GM23338 (cell line): ENCODE results near the gene FAM241A.

Experiments used
- EZH2 ChIP-seq: fragments of 200-600 bp; sonication (generic); IDR thresholded peaks from one replicate; pipeline ENCODE4 v1.8.0; 2017; ENCODE audit warnings: antibody characterized with exemption, mild to moderate bottlenecking, low read depth; ENCODE audit not compliant: unreplicated experiment
- EZH2phosphoT487 ChIP-seq: fragments of 200-600 bp; sonication (generic); IDR thresholded peaks from one replicate; pipeline ENCODE4 v1.8.1; 2018; ENCODE audit warnings: antibody characterized with exemption; ENCODE audit not compliant: unreplicated experiment
- JUNB ChIP-seq: IDR thresholded peaks from one replicate; pipeline ENCODE4 v1.6.1; 2016; ENCODE audit warnings: antibody characterized with exemption; ENCODE audit not compliant: unreplicated experiment
- NANOG ChIP-seq: IDR thresholded peaks from 2 replicates; pipeline ENCODE4 v1.6.1; 2016; ENCODE audit warnings: antibody characterized with exemption, borderline replicate concordance
- POLR2AphosphoS5 ChIP-seq: IDR thresholded peaks from 2 replicates; pipeline ENCODE4 v1.6.1; 2016; ENCODE audit warnings: antibody characterized with exemption, low read depth
- ZNF114 ChIP-seq: fragments of 250-450 bp; sonication (Bioruptor Pico); IDR thresholded peaks from 2 replicates; pipeline ENCODE4 v1.5.0; 2020; ENCODE audit warnings: mild to moderate bottlenecking, moderate library complexity
- TF ChIP-seq, protein P1 (sequence below), 2 experiments: fragments of 200-600 bp in 1 of 2; sonication (generic) in 1 of 2; conservative IDR thresholded peaks; 2 replicates each; pipeline versions ENCODE4 v1.5.1 to v1.6.1; 2016 to 2017; ENCODE audit warnings: antibody characterized with exemption in 2 of 2, low read depth in 2 of 2, mild to moderate bottlenecking in 2 of 2, moderate library complexity in 1 of 2
- TF ChIP-seq, protein P2 (sequence below): IDR thresholded peaks from 2 replicates; pipeline ENCODE4 v1.6.1; 2016; ENCODE audit warnings: antibody characterized with exemption

DNA sequence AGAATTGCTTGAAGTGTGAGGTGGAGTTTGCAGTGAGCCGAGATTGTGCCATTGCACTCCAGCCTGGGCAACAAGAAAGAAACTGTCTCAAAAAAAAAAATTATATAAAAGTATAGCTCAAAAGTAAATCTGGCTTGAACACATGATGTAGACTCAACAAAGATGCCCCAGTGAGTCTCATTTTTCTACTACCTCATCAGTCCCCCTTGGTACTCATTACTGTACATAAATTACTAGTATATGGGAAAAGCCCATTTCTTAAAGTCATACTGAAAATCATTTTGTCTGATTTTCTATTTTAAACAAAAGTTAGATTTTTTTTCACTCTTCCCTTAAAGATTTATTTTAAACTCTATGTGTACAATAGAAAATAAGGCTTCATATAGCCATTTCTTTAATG is 39.2 kb downstream of the FAM241A start:
- TF ChIP-seq, protein P1, sequence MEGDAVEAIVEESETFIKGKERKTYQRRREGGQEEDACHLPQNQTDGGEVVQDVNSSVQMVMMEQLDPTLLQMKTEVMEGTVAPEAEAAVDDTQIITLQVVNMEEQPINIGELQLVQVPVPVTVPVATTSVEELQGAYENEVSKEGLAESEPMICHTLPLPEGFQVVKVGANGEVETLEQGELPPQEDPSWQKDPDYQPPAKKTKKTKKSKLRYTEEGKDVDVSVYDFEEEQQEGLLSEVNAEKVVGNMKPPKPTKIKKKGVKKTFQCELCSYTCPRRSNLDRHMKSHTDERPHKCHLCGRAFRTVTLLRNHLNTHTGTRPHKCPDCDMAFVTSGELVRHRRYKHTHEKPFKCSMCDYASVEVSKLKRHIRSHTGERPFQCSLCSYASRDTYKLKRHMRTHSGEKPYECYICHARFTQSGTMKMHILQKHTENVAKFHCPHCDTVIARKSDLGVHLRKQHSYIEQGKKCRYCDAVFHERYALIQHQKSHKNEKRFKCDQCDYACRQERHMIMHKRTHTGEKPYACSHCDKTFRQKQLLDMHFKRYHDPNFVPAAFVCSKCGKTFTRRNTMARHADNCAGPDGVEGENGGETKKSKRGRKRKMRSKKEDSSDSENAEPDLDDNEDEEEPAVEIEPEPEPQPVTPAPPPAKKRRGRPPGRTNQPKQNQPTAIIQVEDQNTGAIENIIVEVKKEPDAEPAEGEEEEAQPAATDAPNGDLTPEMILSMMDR (conservative IDR thresholded peaks at IDR 0.05; ENCODE audit: low read depth in 2 of 2): no peak
- no peak for TF ChIP-seq EZH2
- TF ChIP-seq POLR2AphosphoS5: no peak
- TF ChIP-seq NANOG: no peak
- no peak for TF ChIP-seq EZH2phosphoT487
- TF ChIP-seq, protein P2, sequence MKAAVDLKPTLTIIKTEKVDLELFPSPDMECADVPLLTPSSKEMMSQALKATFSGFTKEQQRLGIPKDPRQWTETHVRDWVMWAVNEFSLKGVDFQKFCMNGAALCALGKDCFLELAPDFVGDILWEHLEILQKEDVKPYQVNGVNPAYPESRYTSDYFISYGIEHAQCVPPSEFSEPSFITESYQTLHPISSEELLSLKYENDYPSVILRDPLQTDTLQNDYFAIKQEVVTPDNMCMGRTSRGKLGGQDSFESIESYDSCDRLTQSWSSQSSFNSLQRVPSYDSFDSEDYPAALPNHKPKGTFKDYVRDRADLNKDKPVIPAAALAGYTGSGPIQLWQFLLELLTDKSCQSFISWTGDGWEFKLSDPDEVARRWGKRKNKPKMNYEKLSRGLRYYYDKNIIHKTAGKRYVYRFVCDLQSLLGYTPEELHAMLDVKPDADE: no peak
- TF ChIP-seq JUNB: no peak
- TF ChIP-seq ZNF114: no peak
